ENCODE measurements around the gene BEST1. TPM values are rescaled to one million over a fixed set of nuclear protein-coding genes. Genes with fewer than 3 reads are reported as not detected.

The BEST1 gene
- polyA plus RNA-seq, 2 of the 4 experiments (the other 2 are of a cell fraction), result 1.2 to 1.9 TPM

- TF ChIP-seq, protein P1, sequence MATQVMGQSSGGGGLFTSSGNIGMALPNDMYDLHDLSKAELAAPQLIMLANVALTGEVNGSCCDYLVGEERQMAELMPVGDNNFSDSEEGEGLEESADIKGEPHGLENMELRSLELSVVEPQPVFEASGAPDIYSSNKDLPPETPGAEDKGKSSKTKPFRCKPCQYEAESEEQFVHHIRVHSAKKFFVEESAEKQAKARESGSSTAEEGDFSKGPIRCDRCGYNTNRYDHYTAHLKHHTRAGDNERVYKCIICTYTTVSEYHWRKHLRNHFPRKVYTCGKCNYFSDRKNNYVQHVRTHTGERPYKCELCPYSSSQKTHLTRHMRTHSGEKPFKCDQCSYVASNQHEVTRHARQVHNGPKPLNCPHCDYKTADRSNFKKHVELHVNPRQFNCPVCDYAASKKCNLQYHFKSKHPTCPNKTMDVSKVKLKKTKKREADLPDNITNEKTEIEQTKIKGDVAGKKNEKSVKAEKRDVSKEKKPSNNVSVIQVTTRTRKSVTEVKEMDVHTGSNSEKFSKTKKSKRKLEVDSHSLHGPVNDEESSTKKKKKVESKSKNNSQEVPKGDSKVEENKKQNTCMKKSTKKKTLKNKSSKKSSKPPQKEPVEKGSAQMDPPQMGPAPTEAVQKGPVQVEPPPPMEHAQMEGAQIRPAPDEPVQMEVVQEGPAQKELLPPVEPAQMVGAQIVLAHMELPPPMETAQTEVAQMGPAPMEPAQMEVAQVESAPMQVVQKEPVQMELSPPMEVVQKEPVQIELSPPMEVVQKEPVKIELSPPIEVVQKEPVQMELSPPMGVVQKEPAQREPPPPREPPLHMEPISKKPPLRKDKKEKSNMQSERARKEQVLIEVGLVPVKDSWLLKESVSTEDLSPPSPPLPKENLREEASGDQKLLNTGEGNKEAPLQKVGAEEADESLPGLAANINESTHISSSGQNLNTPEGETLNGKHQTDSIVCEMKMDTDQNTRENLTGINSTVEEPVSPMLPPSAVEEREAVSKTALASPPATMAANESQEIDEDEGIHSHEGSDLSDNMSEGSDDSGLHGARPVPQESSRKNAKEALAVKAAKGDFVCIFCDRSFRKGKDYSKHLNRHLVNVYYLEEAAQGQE (IDR thresholded peaks at IDR 0.05), result no peak
- TF ChIP-seq SMC3 (IDR thresholded peaks at IDR 0.05) (no peak), RNF2 (IDR thresholded peaks at IDR 0.05; ENCODE audit: borderline replicate concordance, low read depth) (no peak), CBX8 (IDR thresholded peaks at IDR 0.05) (no peak), SREBF2 (IDR thresholded peaks at IDR 0.05) (no peak), RAD21 (conservative IDR thresholded peaks at IDR 0.05 in 1 of 2, IDR thresholded peaks at IDR 0.05 in 1 of 2) (no peak), MAX (IDR thresholded peaks at IDR 0.05) (peak; percentile 75), EHMT2 (IDR thresholded peaks at IDR 0.05; ENCODE audit: low read depth) (no peak), CHD4 (IDR thresholded peaks at IDR 0.05; ENCODE audit: borderline replicate concordance) (no peak), TFCP2L1 (CRISPR knock-in tag; IDR thresholded peaks at IDR 0.05) (no peak), NPAS2 (CRISPR knock-in tag; IDR thresholded peaks at IDR 0.05; ENCODE audit: borderline replicate concordance) (peak; percentile 93), ESRRA (IDR thresholded peaks at IDR 0.05; ENCODE audit: borderline replicate concordance, low read length) (no peak), KDM1A (IDR thresholded peaks at IDR 0.05; ENCODE audit: low read depth) (peak; percentile 94; the same call in 1 of the 2 replicates), KDM5A (IDR thresholded peaks at IDR 0.05) (no peak), FOSL2 (IDR thresholded peaks at IDR 0.05) (no peak), FOSL2 (CRISPR knock-in tag; IDR thresholded peaks at IDR 0.05) (0 out of 2 replicates have a peak, but pooled peaks have one; percentile 3), HES2 (IDR thresholded peaks at IDR 0.05) (no peak), RARB (CRISPR knock-in tag; IDR thresholded peaks at IDR 0.05) (no peak), ZSCAN20 (CRISPR knock-in tag; IDR thresholded peaks at IDR 0.05) (no peak), JUNB (IDR thresholded peaks at IDR 0.05) (no peak), ZNF302 (CRISPR knock-in tag; IDR thresholded peaks at IDR 0.05) (no peak), JUN (IDR thresholded peaks at IDR 0.05) (peak in 1 of 2 experiments; percentile 49; a peak in 1 of 5 replicates), ZC3H11A (IDR thresholded peaks at IDR 0.05) (no peak), TP53 (CRISPR knock-in tag; IDR thresholded peaks at IDR 0.05) (no peak), NR3C1 (IDR thresholded peaks at IDR 0.05) (no peak), NFE2L2 (conservative IDR thresholded peaks at IDR 0.05; ENCODE audit: low read length) (no peak), ZFP36 (IDR thresholded peaks at IDR 0.05; ENCODE audit: borderline replicate concordance, partially characterized antibody) (peak; percentile 97), PHF8 (IDR thresholded peaks at IDR 0.05; ENCODE audit: borderline replicate concordance, low read depth) (no peak), CHD2 (IDR thresholded peaks at IDR 0.05; ENCODE audit: low read length, partially characterized antibody) (no peak), HOXB13 (CRISPR knock-in tag; IDR thresholded peaks at IDR 0.05; ENCODE audit: low read depth) (no peak), FOXS1 (CRISPR knock-in tag; IDR thresholded peaks at IDR 0.05) (no peak)
- TF ChIP-seq, protein P2, sequence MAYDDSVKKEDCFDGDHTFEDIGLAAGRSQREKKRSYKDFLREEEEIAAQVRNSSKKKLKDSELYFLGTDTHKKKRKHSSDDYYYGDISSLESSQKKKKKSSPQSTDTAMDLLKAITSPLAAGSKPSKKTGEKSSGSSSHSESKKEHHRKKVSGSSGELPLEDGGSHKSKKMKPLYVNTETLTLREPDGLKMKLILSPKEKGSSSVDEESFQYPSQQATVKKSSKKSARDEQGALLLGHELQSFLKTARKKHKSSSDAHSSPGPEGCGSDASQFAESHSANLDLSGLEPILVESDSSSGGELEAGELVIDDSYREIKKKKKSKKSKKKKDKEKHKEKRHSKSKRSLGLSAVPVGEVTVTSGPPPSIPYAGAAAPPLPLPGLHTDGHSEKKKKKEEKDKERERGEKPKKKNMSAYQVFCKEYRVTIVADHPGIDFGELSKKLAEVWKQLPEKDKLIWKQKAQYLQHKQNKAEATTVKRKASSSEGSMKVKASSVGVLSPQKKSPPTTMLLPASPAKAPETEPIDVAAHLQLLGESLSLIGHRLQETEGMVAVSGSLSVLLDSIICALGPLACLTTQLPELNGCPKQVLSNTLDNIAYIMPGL (CRISPR knock-in tag; IDR thresholded peaks at IDR 0.05; ENCODE audit: borderline replicate concordance), result no peak
- TF ChIP-seq, protein P3, sequence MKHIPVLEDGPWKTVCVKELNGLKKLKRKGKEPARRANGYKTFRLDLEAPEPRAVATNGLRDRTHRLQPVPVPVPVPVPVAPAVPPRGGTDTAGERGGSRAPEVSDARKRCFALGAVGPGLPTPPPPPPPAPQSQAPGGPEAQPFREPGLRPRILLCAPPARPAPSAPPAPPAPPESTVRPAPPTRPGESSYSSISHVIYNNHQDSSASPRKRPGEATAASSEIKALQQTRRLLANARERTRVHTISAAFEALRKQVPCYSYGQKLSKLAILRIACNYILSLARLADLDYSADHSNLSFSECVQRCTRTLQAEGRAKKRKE (CRISPR knock-in tag; IDR thresholded peaks at IDR 0.05; ENCODE audit: low read depth), result no peak
- TF ChIP-seq, protein P4, sequence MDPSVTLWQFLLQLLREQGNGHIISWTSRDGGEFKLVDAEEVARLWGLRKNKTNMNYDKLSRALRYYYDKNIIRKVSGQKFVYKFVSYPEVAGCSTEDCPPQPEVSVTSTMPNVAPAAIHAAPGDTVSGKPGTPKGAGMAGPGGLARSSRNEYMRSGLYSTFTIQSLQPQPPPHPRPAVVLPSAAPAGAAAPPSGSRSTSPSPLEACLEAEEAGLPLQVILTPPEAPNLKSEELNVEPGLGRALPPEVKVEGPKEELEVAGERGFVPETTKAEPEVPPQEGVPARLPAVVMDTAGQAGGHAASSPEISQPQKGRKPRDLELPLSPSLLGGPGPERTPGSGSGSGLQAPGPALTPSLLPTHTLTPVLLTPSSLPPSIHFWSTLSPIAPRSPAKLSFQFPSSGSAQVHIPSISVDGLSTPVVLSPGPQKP (IDR thresholded peaks at IDR 0.05; ENCODE audit: low read depth, low read length), result no peak
- TF ChIP-seq, protein P5, sequence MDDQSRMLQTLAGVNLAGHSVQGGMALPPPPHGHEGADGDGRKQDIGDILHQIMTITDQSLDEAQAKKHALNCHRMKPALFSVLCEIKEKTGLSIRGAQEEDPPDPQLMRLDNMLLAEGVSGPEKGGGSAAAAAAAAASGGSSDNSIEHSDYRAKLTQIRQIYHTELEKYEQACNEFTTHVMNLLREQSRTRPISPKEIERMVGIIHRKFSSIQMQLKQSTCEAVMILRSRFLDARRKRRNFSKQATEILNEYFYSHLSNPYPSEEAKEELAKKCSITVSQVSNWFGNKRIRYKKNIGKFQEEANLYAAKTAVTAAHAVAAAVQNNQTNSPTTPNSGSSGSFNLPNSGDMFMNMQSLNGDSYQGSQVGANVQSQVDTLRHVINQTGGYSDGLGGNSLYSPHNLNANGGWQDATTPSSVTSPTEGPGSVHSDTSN (IDR thresholded peaks at IDR 0.05), result no peak
Observed at GRCh38 chr11:61917334-61918109, 32.6 kb upstream of the BEST1 start, which contains the start of gene RAB3IL1 (continued).

Data from A549 (cell line).